IMR-90 (cell line): ENCODE data around the gene HLA-E.

Source experiments
- BHLHE40 ChIP-seq: fragments of 150-350 bp; IDR thresholded peaks from 2 replicates; pipeline ENCODE4 v1.6.1; 2016; ENCODE audit warnings: mild to moderate bottlenecking, low read depth, low read length
- CEBPB ChIP-seq: IDR thresholded peaks from 2 replicates; pipeline ENCODE4 v1.6.1; 2012; ENCODE audit warnings: low read depth, low read length, improper control_type of control experiment
- CTCF ChIP-seq: conservative IDR thresholded peaks from 2 replicates; pipeline ENCODE4 v1.5.1; 2012; ENCODE audit warnings: mild to moderate bottlenecking, low read depth, low read length, improper control_type of control experiment
- FOS ChIP-seq: fragments of 150-350 bp; IDR thresholded peaks from 2 replicates; pipeline ENCODE4 v1.6.1; 2016; ENCODE audit warnings: low read depth, low read length
- MXI1 ChIP-seq: IDR thresholded peaks from 2 replicates; pipeline ENCODE4 v1.6.1; 2012; ENCODE audit warnings: low read depth, mild to moderate bottlenecking, low read length, moderate library complexity, borderline replicate concordance
- NFE2L2 ChIP-seq: fragments of 150-350 bp; IDR thresholded peaks from 2 replicates; pipeline ENCODE4 v1.6.1; 2016; ENCODE audit warnings: low read depth, mild to moderate bottlenecking, low read length
- POLR2A ChIP-seq: IDR thresholded peaks from 2 replicates; pipeline ENCODE4 v1.6.1; 2012; ENCODE audit warnings: mild to moderate bottlenecking, low read depth, low read length
- RAD21 ChIP-seq: IDR thresholded peaks from 2 replicates; pipeline ENCODE4 v1.6.1; 2012; ENCODE audit warnings: low read length, improper control_type of control experiment
- RCOR1 ChIP-seq: IDR thresholded peaks from 2 replicates; pipeline ENCODE4 v1.6.1; 2012; ENCODE audit warnings: mild to moderate bottlenecking, low read length, improper control_type of control experiment; ENCODE audit not compliant: insufficient replicate concordance
- RFX5 ChIP-seq: IDR thresholded peaks from 2 replicates; pipeline ENCODE4 v1.8.0; 2012; ENCODE audit warnings: low read depth, mild to moderate bottlenecking, low read length, moderate library complexity
- SMC3 ChIP-seq: fragments of 150-350 bp; IDR thresholded peaks from 2 replicates; pipeline ENCODE4 v1.6.1; 2016; ENCODE audit warnings: low read depth, mild to moderate bottlenecking, antibody characterized with exemption, low read length, moderate library complexity
- TF ChIP-seq, protein P1 (sequence below): fragments of 150-350 bp; IDR thresholded peaks from 2 replicates; pipeline ENCODE4 v1.6.1; 2017; ENCODE audit warnings: mild to moderate bottlenecking, antibody characterized with exemption, low read length, low read depth

GRCh38 chr6:30497714-30498113, 8.4 kb downstream of the HLA-E start:
- TF ChIP-seq RAD21 (no peak), POLR2A (no peak), CTCF (no peak), BHLHE40 (no peak), CEBPB (no peak), SMC3 (no peak), RCOR1 (no peak), MXI1 (no peak), NFE2L2 (no peak), RFX5 (no peak), FOS (no peak)
- TF ChIP-seq, protein P1, sequence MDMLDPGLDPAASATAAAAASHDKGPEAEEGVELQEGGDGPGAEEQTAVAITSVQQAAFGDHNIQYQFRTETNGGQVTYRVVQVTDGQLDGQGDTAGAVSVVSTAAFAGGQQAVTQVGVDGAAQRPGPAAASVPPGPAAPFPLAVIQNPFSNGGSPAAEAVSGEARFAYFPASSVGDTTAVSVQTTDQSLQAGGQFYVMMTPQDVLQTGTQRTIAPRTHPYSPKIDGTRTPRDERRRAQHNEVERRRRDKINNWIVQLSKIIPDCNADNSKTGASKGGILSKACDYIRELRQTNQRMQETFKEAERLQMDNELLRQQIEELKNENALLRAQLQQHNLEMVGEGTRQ = no peak
